GM23338 (cell line): ENCODE measurements around the gene PRDM11.
A peak's percentile ranks its signal among the peaks of the same experiment; 100 is the strongest.

Source experiments
- CREB1 ChIP-seq: fragments of 250-450 bp; sonication (Bioruptor Pico); IDR thresholded peaks from 2 replicates; pipeline ENCODE4 v1.5.0; 2020; ENCODE audit warnings: low read depth, mild to moderate bottlenecking, moderate library complexity
- CTCF ChIP-seq, 2 experiments: fragments of 200-600 bp in 1 of 2; sonication (generic) in 1 of 2; conservative IDR thresholded peaks; 2 replicates each; pipeline versions ENCODE4 v1.5.1 to v1.6.1; 2016 to 2017; ENCODE audit warnings: antibody characterized with exemption in 2 of 2, low read depth in 2 of 2, mild to moderate bottlenecking in 2 of 2, moderate library complexity in 1 of 2
- JUNB ChIP-seq: IDR thresholded peaks from one replicate; pipeline ENCODE4 v1.6.1; 2016; ENCODE audit warnings: antibody characterized with exemption; ENCODE audit not compliant: unreplicated experiment
- NANOG ChIP-seq: IDR thresholded peaks from 2 replicates; pipeline ENCODE4 v1.6.1; 2016; ENCODE audit warnings: antibody characterized with exemption, borderline replicate concordance
- POLR2AphosphoS5 ChIP-seq: IDR thresholded peaks from 2 replicates; pipeline ENCODE4 v1.6.1; 2016; ENCODE audit warnings: antibody characterized with exemption, low read depth
- ZNF331 ChIP-seq: fragments of 250-450 bp; sonication (Bioruptor Pico); IDR thresholded peaks from 2 replicates; pipeline ENCODE4 v1.5.0; 2020; ENCODE audit warnings: low read depth, mild to moderate bottlenecking, moderate library complexity
- TF ChIP-seq, protein P1 (sequence below): IDR thresholded peaks from 2 replicates; pipeline ENCODE4 v1.6.1; 2016; ENCODE audit warnings: antibody characterized with exemption

- TF ChIP-seq POLR2AphosphoS5 = no peak
- no peak for TF ChIP-seq NANOG
- TF ChIP-seq CTCF (conservative IDR thresholded peaks at IDR 0.05; ENCODE audit: low read depth in 2 of 2) = 0 out of 4 replicates have a peak, but pooled peaks of 1 of the 2 experiments have one; percentile 7
- TF ChIP-seq, protein P1, sequence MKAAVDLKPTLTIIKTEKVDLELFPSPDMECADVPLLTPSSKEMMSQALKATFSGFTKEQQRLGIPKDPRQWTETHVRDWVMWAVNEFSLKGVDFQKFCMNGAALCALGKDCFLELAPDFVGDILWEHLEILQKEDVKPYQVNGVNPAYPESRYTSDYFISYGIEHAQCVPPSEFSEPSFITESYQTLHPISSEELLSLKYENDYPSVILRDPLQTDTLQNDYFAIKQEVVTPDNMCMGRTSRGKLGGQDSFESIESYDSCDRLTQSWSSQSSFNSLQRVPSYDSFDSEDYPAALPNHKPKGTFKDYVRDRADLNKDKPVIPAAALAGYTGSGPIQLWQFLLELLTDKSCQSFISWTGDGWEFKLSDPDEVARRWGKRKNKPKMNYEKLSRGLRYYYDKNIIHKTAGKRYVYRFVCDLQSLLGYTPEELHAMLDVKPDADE = no peak
- TF ChIP-seq JUNB = no peak
- no peak for TF ChIP-seq CREB1 (CRISPR knock-in tag)
- no peak for TF ChIP-seq ZNF331 (CRISPR knock-in tag)
Measured at GRCh38 chr11:45165806-45166603, 19.6 kb downstream of the PRDM11 start.
